Measurements from ENCODE around the gene RADIL. TPM values are rescaled to one million over a fixed set of nuclear protein-coding genes. Genes with fewer than 3 reads are reported as not detected.

Gene RADIL
- total and polyA plus RNA-seq, 8 donors = 1.2 to 21.6 (median 3.0) TPM; not detected in 1

DNA sequence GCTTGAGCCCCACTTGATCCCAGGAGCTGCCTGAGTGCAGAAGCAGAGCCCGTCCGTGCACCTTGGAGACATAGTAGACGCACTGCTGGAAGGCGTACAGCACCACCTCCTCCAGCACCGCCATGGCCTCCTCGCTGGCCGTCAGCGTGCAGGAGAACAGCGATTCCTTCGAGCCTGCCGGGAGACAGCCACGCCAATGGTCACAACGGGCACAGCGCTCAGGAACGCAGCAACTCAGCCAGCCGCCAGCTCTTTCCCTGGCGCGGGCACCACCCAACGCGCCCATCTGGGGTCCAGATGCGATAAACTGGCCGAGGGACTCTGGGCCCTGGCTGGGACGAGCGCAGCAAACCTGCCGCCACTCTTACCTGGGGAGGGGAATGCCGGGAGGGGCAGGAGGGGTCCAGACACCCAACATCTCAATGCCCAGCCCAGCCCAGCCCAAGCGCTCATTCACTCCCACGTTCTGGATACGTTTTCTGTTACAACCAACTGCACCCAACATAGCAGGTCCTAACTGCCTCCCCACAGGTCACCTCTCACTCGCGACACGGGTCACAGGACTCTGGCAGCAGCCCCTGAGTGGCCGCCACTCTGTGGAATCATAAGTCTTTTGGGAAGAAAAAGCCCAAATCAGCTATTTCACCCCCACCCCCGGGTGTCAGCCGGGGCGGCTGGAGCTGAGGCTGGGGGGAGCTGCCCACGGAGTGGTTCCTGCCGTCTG lies 66.2 kb downstream of the RADIL start:
- H3K4me1 ChIP-seq = no peaks in the 10 kb centered on the region
- WGBS, 5 donors = 87 to 91% (median 89%) methylated on average over 12 to 38 of the region's 38 CpGs
- intact Hi-C loops (cut with DNase I; ENCODE audit: low total_unique reads) = no loop called here
- peaks cover 0 to 51% (median 5%) of the 10 kb centered on the region in 3 donors for H3K27me3 ChIP-seq
- H3K36me3 ChIP-seq = peaks cover 0 to 17% (median 3%) of the 10 kb centered on the region in 4 donors
- no peak for DNase-seq
- H3K4me3 ChIP-seq = no peak overlapping the region
- no peak overlapping the region for H3K27ac ChIP-seq
- TF ChIP-seq EP300 (IDR thresholded peaks at IDR 0.05) (no peak), POLR2AphosphoS5 (IDR thresholded peaks at IDR 0.05) (no peak), POLR2A (IDR thresholded peaks at IDR 0.05) (no peak)
- TF ChIP-seq, protein P1, sequence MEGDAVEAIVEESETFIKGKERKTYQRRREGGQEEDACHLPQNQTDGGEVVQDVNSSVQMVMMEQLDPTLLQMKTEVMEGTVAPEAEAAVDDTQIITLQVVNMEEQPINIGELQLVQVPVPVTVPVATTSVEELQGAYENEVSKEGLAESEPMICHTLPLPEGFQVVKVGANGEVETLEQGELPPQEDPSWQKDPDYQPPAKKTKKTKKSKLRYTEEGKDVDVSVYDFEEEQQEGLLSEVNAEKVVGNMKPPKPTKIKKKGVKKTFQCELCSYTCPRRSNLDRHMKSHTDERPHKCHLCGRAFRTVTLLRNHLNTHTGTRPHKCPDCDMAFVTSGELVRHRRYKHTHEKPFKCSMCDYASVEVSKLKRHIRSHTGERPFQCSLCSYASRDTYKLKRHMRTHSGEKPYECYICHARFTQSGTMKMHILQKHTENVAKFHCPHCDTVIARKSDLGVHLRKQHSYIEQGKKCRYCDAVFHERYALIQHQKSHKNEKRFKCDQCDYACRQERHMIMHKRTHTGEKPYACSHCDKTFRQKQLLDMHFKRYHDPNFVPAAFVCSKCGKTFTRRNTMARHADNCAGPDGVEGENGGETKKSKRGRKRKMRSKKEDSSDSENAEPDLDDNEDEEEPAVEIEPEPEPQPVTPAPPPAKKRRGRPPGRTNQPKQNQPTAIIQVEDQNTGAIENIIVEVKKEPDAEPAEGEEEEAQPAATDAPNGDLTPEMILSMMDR (IDR thresholded peaks at IDR 0.05) = no peak
- H3K9me3 ChIP-seq = no peaks in the 10 kb centered on the region

DNA sequence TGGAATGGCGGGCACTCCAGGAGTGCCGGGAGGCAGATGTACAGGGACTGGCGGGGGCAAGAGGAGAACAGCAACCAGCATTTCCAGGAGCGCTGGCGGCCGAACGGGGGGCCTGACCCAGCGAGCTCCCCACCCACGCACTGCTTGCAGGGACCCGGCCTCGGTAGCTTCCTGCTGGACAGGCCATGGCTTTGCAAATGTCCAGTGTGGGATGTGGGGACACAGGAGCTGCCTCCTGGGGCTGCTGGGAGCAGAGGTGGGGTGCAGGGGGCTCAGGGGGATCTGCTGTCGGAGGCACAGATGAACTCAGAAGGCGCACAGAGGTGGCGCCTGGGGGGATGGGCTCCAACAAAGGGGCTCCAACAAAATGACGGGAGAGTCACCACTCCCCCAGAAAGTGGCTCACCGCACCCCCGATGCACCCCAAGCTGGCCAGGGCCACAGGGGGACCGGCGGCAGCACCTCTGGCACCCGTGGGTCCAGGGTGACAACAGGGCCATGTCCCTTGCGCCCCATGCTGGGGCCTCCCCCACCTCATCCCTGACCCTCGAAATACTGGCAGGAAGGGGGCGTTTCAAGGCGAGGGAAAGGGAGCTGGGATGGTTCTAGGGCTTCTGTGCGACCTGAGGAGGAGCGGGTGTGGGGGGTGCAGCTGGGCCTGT lies 67.0 kb downstream of the RADIL start:
- no peak overlapping the region for H3K27ac ChIP-seq
- peaks cover 0 to 17% (median 3%) of the 10 kb centered on the region in 4 donors for H3K36me3 ChIP-seq
- intact Hi-C loops (cut with DNase I; ENCODE audit: low total_unique reads) = no loop called here
- peaks cover 0 to 51% (median 5%) of the 10 kb centered on the region in 3 donors for H3K27me3 ChIP-seq
- TF ChIP-seq, protein P1 (IDR thresholded peaks at IDR 0.05) = no peak
- TF ChIP-seq POLR2A (IDR thresholded peaks at IDR 0.05) = no peak
- no peak for TF ChIP-seq EP300 (IDR thresholded peaks at IDR 0.05)
- TF ChIP-seq POLR2AphosphoS5 (IDR thresholded peaks at IDR 0.05) = no peak
- H3K4me3 ChIP-seq = no peak overlapping the region
- H3K4me1 ChIP-seq = no peaks in the 10 kb centered on the region
- DNase-seq = no peak
- no peaks in the 10 kb centered on the region for H3K9me3 ChIP-seq
- 87 to 91% (median 88%) methylated on average over 14 to 26 of the region's 26 CpGs for WGBS, 5 donors

DNA sequence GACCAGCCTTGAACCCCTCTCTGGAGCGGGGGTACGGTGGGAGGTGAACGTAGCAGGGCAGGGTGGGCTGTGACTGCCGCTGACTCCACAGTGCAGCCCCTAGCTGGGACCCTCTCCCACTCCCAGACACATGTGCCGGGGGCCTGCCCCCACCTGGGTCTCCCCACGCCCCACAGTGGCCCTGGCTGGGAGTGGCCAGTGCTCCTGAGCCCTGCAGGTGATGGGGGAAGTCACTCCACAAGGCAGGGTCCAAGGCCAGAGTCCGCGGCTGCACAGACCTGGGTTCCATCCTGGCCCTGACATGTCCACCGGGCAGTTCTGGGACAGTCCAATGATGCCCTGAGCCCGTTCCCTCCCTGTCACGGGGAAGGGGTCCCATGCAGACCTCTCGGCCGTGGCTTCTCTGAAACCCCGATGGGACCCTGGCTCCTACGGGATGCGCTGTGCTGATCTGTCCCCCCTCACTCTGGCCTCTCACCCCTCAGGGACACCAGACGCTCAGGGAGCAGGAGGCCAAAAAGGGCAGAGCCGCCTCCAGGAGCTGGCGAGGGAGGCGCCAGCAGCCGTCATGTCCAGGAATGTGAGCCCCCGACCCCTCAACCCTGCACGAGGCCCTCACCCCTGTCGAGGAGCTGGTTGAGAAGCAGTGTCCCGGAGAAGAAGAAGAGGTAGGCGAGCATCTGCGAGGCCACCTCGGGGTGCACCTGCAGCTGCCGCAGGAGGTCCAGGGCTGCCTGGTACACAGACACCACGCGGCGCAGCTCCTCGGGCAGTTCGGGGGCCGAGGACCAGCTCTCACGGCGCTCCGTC lies 67.7 kb downstream of the RADIL start:
- peaks cover 0 to 51% (median 5%) of the 10 kb centered on the region in 3 donors for H3K27me3 ChIP-seq
- H3K27ac ChIP-seq = no peak overlapping the region
- no peaks in the 10 kb centered on the region for H3K4me1 ChIP-seq
- intact Hi-C loops (cut with DNase I; ENCODE audit: low total_unique reads) = no loop called here
- WGBS, 5 donors = 83 to 92% (median 87%) methylated on average over 16 to 38 of the region's 38 CpGs
- H3K4me3 ChIP-seq = no peak overlapping the region
- DNase-seq = no peak
- H3K36me3 ChIP-seq = peaks cover 0 to 17% (median 3%) of the 10 kb centered on the region in 4 donors
- TF ChIP-seq EP300 (IDR thresholded peaks at IDR 0.05) = no peak
- TF ChIP-seq, protein P1 (IDR thresholded peaks at IDR 0.05) = no peak
- TF ChIP-seq POLR2A (IDR thresholded peaks at IDR 0.05) = no peak
- TF ChIP-seq POLR2AphosphoS5 (IDR thresholded peaks at IDR 0.05) = no peak
- H3K9me3 ChIP-seq = no peaks in the 10 kb centered on the region

DNA sequence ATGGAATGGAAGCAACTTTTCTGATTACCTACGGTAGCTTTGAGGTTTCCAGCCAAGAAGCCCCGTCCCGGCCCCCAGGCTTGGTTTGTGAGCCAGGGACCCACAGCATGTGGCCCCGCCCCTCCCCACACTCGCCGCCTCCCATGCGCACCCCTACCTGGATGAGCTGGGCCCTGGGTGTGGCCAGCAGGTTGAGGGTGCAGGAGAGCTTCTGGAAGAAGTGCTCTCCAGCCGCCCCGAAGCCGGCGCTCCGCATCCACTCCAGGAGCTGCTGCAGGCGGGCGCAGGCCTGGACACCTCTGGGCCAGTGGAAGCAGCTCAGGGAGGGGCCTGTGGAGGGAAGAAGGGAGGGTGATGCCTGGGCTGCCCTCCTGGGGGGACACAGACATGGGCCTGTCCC lies 68.4 kb downstream of the RADIL start:
- H3K36me3 ChIP-seq = peaks cover 0 to 17% (median 3%) of the 10 kb centered on the region in 4 donors
- H3K27me3 ChIP-seq = peaks cover 0 to 52% (median 5%) of the 10 kb centered on the region in 3 donors
- no peaks in the 10 kb centered on the region for H3K9me3 ChIP-seq
- no peak for DNase-seq
- 92 to 98% (median 96%) methylated on average over 8 to 14 of the region's 14 CpGs for WGBS, 5 donors
- no peak overlapping the region for H3K27ac ChIP-seq
- H3K4me1 ChIP-seq = no peaks in the 10 kb centered on the region
- intact Hi-C loops (cut with DNase I; ENCODE audit: low total_unique reads) = no loop called here
- TF ChIP-seq EP300 (IDR thresholded peaks at IDR 0.05) (no peak), POLR2AphosphoS5 (IDR thresholded peaks at IDR 0.05) (no peak), POLR2A (IDR thresholded peaks at IDR 0.05) (no peak)
- TF ChIP-seq, protein P1 (IDR thresholded peaks at IDR 0.05) = no peak
- no peak overlapping the region for H3K4me3 ChIP-seq

Data from stomach (tissue), 9 donors.